Measurements from ENCODE around the gene APH1B. TPM values are rescaled to one million over a fixed set of nuclear protein-coding genes. Genes with fewer than 3 reads are reported as not detected.
A peak's percentile ranks its signal among the peaks of the same experiment; 100 is the strongest.

The APH1B gene
- polyA plus RNA-seq (2011; rRNA removed) (12.6 and 20.4 TPM in 2 replicates), polyA minus RNA-seq (2011; rRNA and poly(A)+ RNA removed) (17.4 and 20.7 TPM in 2 replicates)

GRCh38 chr15:63277038-63277892, at the start of gene APH1B:
TSS of gene APH1B (plus strand) at chr15:63277605. CDS start at chr15:63277624, 19 bp downstream.
- Histone ChIP-seq H3K36me3 (ENCODE audit: control insufficient read depth, insufficient read depth, low read length) (no peaks in the 10 kb centered on the region), H3K4me3 (ENCODE audit: low read depth, low read length) (peak within 1 kb of the TSS; percentile 92), H3K27me3 (ENCODE audit: control insufficient read depth, insufficient read depth, low read length) (no peaks in the 10 kb centered on the region)
- DNase-seq (ENCODE audit: low read depth): peak; percentile 13
- ChIA-PET CTCF (interaction anchor here (0.6 to 1.7 kb wide), 6 partner anchors 10 to 401 kb away, joined by 3 to 7 read pairs (median 3); no protein-coding TSS in a partner anchor), POLR2A (interaction anchor here (0.6 to 0.7 kb wide), 3 partner anchors 14 to 100 kb away, joined by 3 to 8 read pairs (median 4); no protein-coding TSS in a partner anchor)
- no peak for TF ChIP-seq CTCF (IDR thresholded peaks at IDR 0.05; ENCODE audit: insufficient read depth, low read depth, low read length)

GRCh38 chr15:63227689-63228088, 49.7 kb upstream of the APH1B start:
- Histone ChIP-seq H3K4me3 (ENCODE audit: low read depth, low read length) (no peak overlapping the region), H3K27me3 (ENCODE audit: control insufficient read depth, insufficient read depth, low read length) (no peaks in the 10 kb centered on the region), H3K36me3 (ENCODE audit: control insufficient read depth, insufficient read depth, low read length) (no peaks in the 10 kb centered on the region; the same call in 1 of the 2 replicates)
- TF ChIP-seq CTCF (IDR thresholded peaks at IDR 0.05; ENCODE audit: insufficient read depth, low read depth, low read length): no peak
- no peak for DNase-seq (ENCODE audit: low read depth)
- ChIA-PET POLR2A (no interaction called here), CTCF (interaction anchor here (2.6 kb wide), 1 partner anchor 10 kb away, joined by 8 read pairs; no protein-coding TSS in a partner anchor)

GRCh38 chr15:63231206-63231605, 46.2 kb upstream of the APH1B start:
- no peaks in the 10 kb centered on the region for H3K36me3 ChIP-seq (ENCODE audit: control insufficient read depth, insufficient read depth, low read length)
- no peak for TF ChIP-seq CTCF (IDR thresholded peaks at IDR 0.05; ENCODE audit: insufficient read depth, low read depth, low read length)
- H3K4me3 ChIP-seq (ENCODE audit: low read depth, low read length): no peak overlapping the region
- POLR2A ChIA-PET: no interaction called here
- H3K27me3 ChIP-seq (ENCODE audit: control insufficient read depth, insufficient read depth, low read length): no peaks in the 10 kb centered on the region
- CTCF ChIA-PET: interaction anchor here (0.8 kb wide), 2 partner anchors 10 to 16 kb away, joined by 3 read pairs; no protein-coding TSS in a partner anchor
- no peak for DNase-seq (ENCODE audit: low read depth)

- Histone ChIP-seq H3K27me3 (ENCODE audit: control insufficient read depth, insufficient read depth, low read length) (no peaks in the 10 kb centered on the region), H3K36me3 (ENCODE audit: control insufficient read depth, insufficient read depth, low read length) (no peaks in the 10 kb centered on the region), H3K4me3 (ENCODE audit: low read depth, low read length) (no peak overlapping the region)
- ChIA-PET POLR2A (no interaction called here), CTCF (no interaction called here)
- TF ChIP-seq CTCF (IDR thresholded peaks at IDR 0.05; ENCODE audit: insufficient read depth, low read depth, low read length): no peak
- no peak for DNase-seq (ENCODE audit: low read depth)
Observed at GRCh38 chr15:63231706-63232105, 45.7 kb upstream of the APH1B start.

GRCh38 chr15:63232405-63232804, 45.0 kb upstream of the APH1B start:
- Histone ChIP-seq H3K27me3 (ENCODE audit: control insufficient read depth, insufficient read depth, low read length) (no peaks in the 10 kb centered on the region), H3K36me3 (ENCODE audit: control insufficient read depth, insufficient read depth, low read length) (no peaks in the 10 kb centered on the region), H3K4me3 (ENCODE audit: low read depth, low read length) (no peak overlapping the region)
- CTCF ChIA-PET: interaction anchor here (0.6 kb wide), 1 partner anchor 68 kb away, joined by 3 read pairs; no protein-coding TSS in a partner anchor
- POLR2A ChIA-PET: no interaction called here
- DNase-seq (ENCODE audit: low read depth): no peak
- TF ChIP-seq CTCF (IDR thresholded peaks at IDR 0.05; ENCODE audit: insufficient read depth, low read depth, low read length): no peak

All from BJ (cell line).